ENCODE measurements around the gene MC1R. TPM values are rescaled to one million over a fixed set of nuclear protein-coding genes. Genes with fewer than 3 reads are reported as not detected.

The MC1R gene
- total RNA-seq, 6 experiments from 2014 or later = 0.31 to 1.6 (median 0.77) TPM

- peak overlapping the region in 1 of 3 donors; percentile 40 for H3K4me3 ChIP-seq
- intact Hi-C loops (cut with DNase I) = no loop called here
- ATAC-seq (no peak), DNase-seq (no peak)
- H3K9me3 ChIP-seq = no peaks in the 10 kb centered on the region
- no peaks in the 10 kb centered on the region for H3K36me3 ChIP-seq
- no peak for TF ChIP-seq POLR2A (IDR thresholded peaks at IDR 0.05)
- TF ChIP-seq, protein P1, sequence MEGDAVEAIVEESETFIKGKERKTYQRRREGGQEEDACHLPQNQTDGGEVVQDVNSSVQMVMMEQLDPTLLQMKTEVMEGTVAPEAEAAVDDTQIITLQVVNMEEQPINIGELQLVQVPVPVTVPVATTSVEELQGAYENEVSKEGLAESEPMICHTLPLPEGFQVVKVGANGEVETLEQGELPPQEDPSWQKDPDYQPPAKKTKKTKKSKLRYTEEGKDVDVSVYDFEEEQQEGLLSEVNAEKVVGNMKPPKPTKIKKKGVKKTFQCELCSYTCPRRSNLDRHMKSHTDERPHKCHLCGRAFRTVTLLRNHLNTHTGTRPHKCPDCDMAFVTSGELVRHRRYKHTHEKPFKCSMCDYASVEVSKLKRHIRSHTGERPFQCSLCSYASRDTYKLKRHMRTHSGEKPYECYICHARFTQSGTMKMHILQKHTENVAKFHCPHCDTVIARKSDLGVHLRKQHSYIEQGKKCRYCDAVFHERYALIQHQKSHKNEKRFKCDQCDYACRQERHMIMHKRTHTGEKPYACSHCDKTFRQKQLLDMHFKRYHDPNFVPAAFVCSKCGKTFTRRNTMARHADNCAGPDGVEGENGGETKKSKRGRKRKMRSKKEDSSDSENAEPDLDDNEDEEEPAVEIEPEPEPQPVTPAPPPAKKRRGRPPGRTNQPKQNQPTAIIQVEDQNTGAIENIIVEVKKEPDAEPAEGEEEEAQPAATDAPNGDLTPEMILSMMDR (IDR thresholded peaks at IDR 0.05) = no peak
- no peak overlapping the region for H3K27ac ChIP-seq
- H3K4me1 ChIP-seq = peaks cover 0 to 12% (median 0%) of the 10 kb centered on the region in 4 donors
- no CpG with 5 or more reads among the region's 41 CpGs for WGBS (ENCODE audit: insufficient coverage, low coverage, low lambda C conversion rate, missing lambda C conversion rate)
- peaks cover 0 to 16% of the 10 kb centered on the region in 2 donors for H3K27me3 ChIP-seq
Measured at GRCh38 chr16:89923640-89924296, 5.1 kb downstream of the MC1R start.

- DNase-seq = no peak
- 2% methylated on average over 7 of the region's 14 CpGs for WGBS (ENCODE audit: insufficient coverage, low coverage, low lambda C conversion rate, missing lambda C conversion rate)
Measured at GRCh38 chr16:89924297-89924924, 5.7 kb downstream of the MC1R start.

GRCh38 chr16:89924925-89925307, 6.3 kb downstream of the MC1R start:
- DNase-seq (no peak), ATAC-seq (no peak)
- 20% methylated on average over 3 of the region's 4 CpGs for WGBS (ENCODE audit: insufficient coverage, low coverage, low lambda C conversion rate, missing lambda C conversion rate)
- intact Hi-C loops (cut with DNase I) = no loop called here
- no peak for TF ChIP-seq POLR2A (IDR thresholded peaks at IDR 0.05)
- TF ChIP-seq, protein P1 (IDR thresholded peaks at IDR 0.05) = no peak
- Histone ChIP-seq H3K27me3 (peaks cover 0 to 16% of the 10 kb centered on the region in 2 donors), H3K36me3 (no peaks in the 10 kb centered on the region), H3K4me3 (no peak overlapping the region), H3K4me1 (peaks cover 0 to 12% (median 0%) of the 10 kb centered on the region in 4 donors), H3K27ac (no peak overlapping the region), H3K9me3 (no peaks in the 10 kb centered on the region)

More at GRCh38 chr16:89924297-89924924, 5.7 kb downstream of the MC1R start:
- no peak overlapping the region for H3K27ac ChIP-seq
- TF ChIP-seq POLR2A (IDR thresholded peaks at IDR 0.05) = no peak
- TF ChIP-seq, protein P1 (IDR thresholded peaks at IDR 0.05) = no peak
- peaks cover 0 to 12% (median 0%) of the 10 kb centered on the region in 4 donors for H3K4me1 ChIP-seq
- intact Hi-C loops (cut with DNase I) = no loop called here
- H3K27me3 ChIP-seq = peaks cover 0 to 16% of the 10 kb centered on the region in 2 donors
- H3K36me3 ChIP-seq = no peaks in the 10 kb centered on the region
- ATAC-seq = no peak
- no peaks in the 10 kb centered on the region for H3K9me3 ChIP-seq
- H3K4me3 ChIP-seq = no peak overlapping the region

DNA sequence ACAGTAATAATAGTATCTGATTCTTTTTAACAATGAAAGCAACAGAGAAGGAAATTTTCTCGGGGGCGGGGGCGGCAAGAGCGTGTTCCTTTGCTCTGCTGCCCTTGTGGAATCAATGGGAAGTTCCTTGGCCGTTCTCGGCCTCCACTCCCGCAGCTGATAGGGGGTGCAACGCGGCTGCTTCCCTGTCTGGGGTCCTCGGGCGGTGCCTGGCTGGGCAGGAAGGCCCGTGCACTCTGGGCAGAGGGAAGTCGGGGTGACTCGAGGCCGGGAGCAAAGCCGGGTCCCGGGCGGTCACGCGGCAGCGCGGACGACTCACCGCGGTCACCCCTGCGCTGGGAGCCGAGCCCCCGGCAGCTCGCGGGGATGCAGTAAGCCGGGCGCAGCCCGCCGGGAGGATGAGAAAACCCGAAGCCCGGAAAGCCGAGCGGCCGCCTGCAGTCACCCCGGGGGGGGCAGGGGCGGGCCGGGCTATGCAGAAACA, 7.0 kb downstream of the MC1R start:
- peaks cover 0 to 16% of the 10 kb centered on the region in 2 donors for H3K27me3 ChIP-seq
- DNase-seq = peak in 1 of 3 donors; percentile 48
- no peaks in the 10 kb centered on the region for H3K9me3 ChIP-seq
- H3K36me3 ChIP-seq = no peaks in the 10 kb centered on the region
- ATAC-seq = peak in 1 of 4 donors; percentile 14
- no peak overlapping the region for H3K27ac ChIP-seq
- TF ChIP-seq, protein P1 (IDR thresholded peaks at IDR 0.05) = no peak
- no peak for TF ChIP-seq POLR2A (IDR thresholded peaks at IDR 0.05)
- WGBS (ENCODE audit: insufficient coverage, low coverage, low lambda C conversion rate, missing lambda C conversion rate) = 4% methylated on average over 21 of the region's 42 CpGs
- intact Hi-C loops (cut with DNase I) = no loop called here
- H3K4me3 ChIP-seq = peak overlapping the region; percentile 25 to 49 (median 28)
- peaks cover 0 to 12% (median 0%) of the 10 kb centered on the region in 4 donors for H3K4me1 ChIP-seq

Data from right lobe of liver (tissue), 6 donors.